Upper lobe of left lung (tissue), 6 donors: ENCODE measurements around the gene LRP4. TPM values are rescaled to one million over a fixed set of nuclear protein-coding genes. Genes with fewer than 3 reads are reported as not detected.

Source experiments
- ATAC-seq, 2 donors: fragments of 200-7000 bp; cut with Tn5 transposase; one replicate each; pipeline ENCODE4 v1.9.1; 2022; ENCODE audit warnings: mild to moderate bottlenecking in 2 of 2, moderate library complexity in 2 of 2; ENCODE audit not compliant: low FRiP score in 2 of 2
- DNase-seq, 2 donors: peaks; one replicate each; pipeline ENCODE4 v3.0.0-alpha.2; 2019 to 2020
- H3K27ac ChIP-seq, 4 donors: fragments of 200-600 bp; sonication (generic); one replicate each; pipeline ENCODE4 v1.5.1; 2016 to 2019
- H3K27me3 ChIP-seq, 4 donors: fragments of 200-600 bp; sonication (generic); one replicate each; pipeline ENCODE4 v1.5.1; 2017 to 2019
- H3K36me3 ChIP-seq, 4 donors: fragments of 200-600 bp; sonication (generic); one replicate each; pipeline ENCODE4 v1.5.1; 2016 to 2019
- H3K4me1 ChIP-seq, 4 donors: fragments of 200-600 bp; sonication (generic); one replicate each; pipeline ENCODE4 v1.5.1; 2018 to 2019
- H3K4me3 ChIP-seq, 4 donors: fragments of 200-600 bp; sonication (generic); one replicate each; pipeline ENCODE4 v1.5.1; 2017 to 2019; ENCODE audit warnings: mild to moderate bottlenecking in 2 of 4, moderate library complexity in 1 of 4
- H3K9me3 ChIP-seq, 4 donors: fragments of 200-600 bp; sonication (generic); one replicate each; pipeline ENCODE4 v1.5.1; 2018 to 2019
- CTCF ChIP-seq, 6 experiments: fragments of 450-650 bp in 4 of 6; fragments of 200-600 bp in 2 of 6; sonication (generic) in 2 of 6; IDR thresholded peaks; one replicate each; pipeline ENCODE4 v1.5.1; 2016 to 2019; ENCODE audit warnings: antibody characterized with exemption in 6 of 6
- EP300 ChIP-seq, 4 donors: sonication (generic); formaldehyde crosslinking; IDR thresholded peaks; one replicate each; pipeline ENCODE4 v1.5.1; 2017; ENCODE audit warnings: antibody characterized with exemption in 4 of 4, control low read depth in 2 of 4
- POLR2A ChIP-seq, 4 donors: fragments of 450-650 bp; IDR thresholded peaks; one replicate each; pipeline ENCODE4 v1.5.1; 2016 to 2017; ENCODE audit warnings: antibody characterized with exemption in 4 of 4, mild to moderate bottlenecking in 2 of 4
- POLR2AphosphoS5 ChIP-seq, 2 donors: sonication (generic); formaldehyde crosslinking; IDR thresholded peaks; one replicate each; pipeline ENCODE4 v1.5.1; 2017; ENCODE audit warnings: antibody characterized with exemption in 2 of 2
- WGBS, 2 donors: methylation state at CpG; one replicate each; pipeline ENCODE4 v1.1.5; 2017 to 2018; 5-methylcytosine and 5-hydroxymethylcytosine counted together
- total RNA-seq, 6 donors: library from RNA; depleted of rRNA in 4 of 6; stranded (reverse); fragments of >200 nt in 4 of 6; gene quantifications; one replicate each; pipeline versions ENCODE4 v1.1.0 to v1.2.1, GENCODE V29; 2016 to 2021
- donor health status: DM: no; HTN: no; CAD: no; lungs with moderate emphysema.
- donor health status: DM: no; HTN: yes; CAD: no; lungs with severe emphysema.

The LRP4 gene
- total RNA-seq, 6 donors from 2014 or later, result 2.6 to 8.8 (median 5.2) TPM

- TF ChIP-seq EP300 (IDR thresholded peaks at IDR 0.05), result no peak
- no peak for TF ChIP-seq POLR2AphosphoS5 (IDR thresholded peaks at IDR 0.05)
- no peak for TF ChIP-seq POLR2A (IDR thresholded peaks at IDR 0.05)
- TF ChIP-seq CTCF (IDR thresholded peaks at IDR 0.05), result no peak
- peaks cover 0 to 24% (median 9%) of the 10 kb centered on the region in 4 donors for H3K27me3 ChIP-seq
- no peak overlapping the region for H3K4me3 ChIP-seq
- 66 to 78% methylated on average over 7 of the region's 7 CpGs for WGBS, 2 donors
- no peak for DNase-seq
- no peaks in the 10 kb centered on the region for H3K9me3 ChIP-seq
- no peak overlapping the region for H3K27ac ChIP-seq
- H3K36me3 ChIP-seq, result no peaks in the 10 kb centered on the region
- peaks cover 21 to 43% (median 33%) of the 10 kb centered on the region in 4 donors for H3K4me1 ChIP-seq
- no peak for ATAC-seq
Observed at GRCh38 chr11:46914910-46915309, 3.4 kb downstream of the LRP4 start.

GRCh38 chr11:46914363-46914762, 4.0 kb downstream of the LRP4 start:
- Histone ChIP-seq H3K4me3 (no peak overlapping the region), H3K4me1 (peaks cover 21 to 40% (median 28%) of the 10 kb centered on the region in 4 donors), H3K27ac (no peak overlapping the region), H3K36me3 (no peaks in the 10 kb centered on the region), H3K27me3 (peaks cover 0 to 24% (median 9%) of the 10 kb centered on the region in 4 donors), H3K9me3 (no peaks in the 10 kb centered on the region)
- ATAC-seq (peak in 1 of 2 donors; percentile 20), DNase-seq (no peak)
- WGBS, 2 donors, result 56 to 61% methylated on average over 4 to 5 of the region's 5 CpGs
- TF ChIP-seq POLR2AphosphoS5 (IDR thresholded peaks at IDR 0.05) (peak in 1 of 2 donors; percentile 9), CTCF (IDR thresholded peaks at IDR 0.05) (no peak)

- DNase-seq, result no peak
- H3K27ac ChIP-seq, result no peak overlapping the region
- no peak overlapping the region for H3K4me3 ChIP-seq
- TF ChIP-seq POLR2AphosphoS5 (IDR thresholded peaks at IDR 0.05) (no peak), CTCF (IDR thresholded peaks at IDR 0.05) (no peak), POLR2A (IDR thresholded peaks at IDR 0.05) (no peak), EP300 (IDR thresholded peaks at IDR 0.05) (no peak)
- peaks cover 16 to 31% (median 23%) of the 10 kb centered on the region in 4 donors for H3K4me1 ChIP-seq
- H3K9me3 ChIP-seq, result no peaks in the 10 kb centered on the region
- H3K36me3 ChIP-seq, result no peaks in the 10 kb centered on the region
- ATAC-seq, result no peak
- H3K27me3 ChIP-seq, result peaks cover 0 to 21% (median 9%) of the 10 kb centered on the region in 4 donors
- WGBS, 2 donors, result 75 to 77% methylated on average over 3 of the region's 3 CpGs
Observed at GRCh38 chr11:46913484-46913883, 4.9 kb downstream of the LRP4 start.

- Histone ChIP-seq H3K4me3 (no peak overlapping the region), H3K9me3 (no peaks in the 10 kb centered on the region), H3K36me3 (no peaks in the 10 kb centered on the region), H3K4me1 (peaks cover 12 to 23% (median 18%) of the 10 kb centered on the region in 4 donors), H3K27me3 (peaks cover 0 to 15% (median 3%) of the 10 kb centered on the region in 4 donors), H3K27ac (no peak overlapping the region)
- no peak for ATAC-seq
- TF ChIP-seq EP300 (IDR thresholded peaks at IDR 0.05) (no peak), POLR2AphosphoS5 (IDR thresholded peaks at IDR 0.05) (no peak), POLR2A (IDR thresholded peaks at IDR 0.05) (no peak), CTCF (IDR thresholded peaks at IDR 0.05) (no peak)
- DNase-seq, result no peak
- WGBS, 2 donors, result 40 to 44% methylated on average over 10 to 13 of the region's 13 CpGs
Observed at GRCh38 chr11:46912526-46913150, 5.7 kb downstream of the LRP4 start.

GRCh38 chr11:46907606-46908005, 10.7 kb downstream of the LRP4 start:
- TF ChIP-seq CTCF (IDR thresholded peaks at IDR 0.05), result no peak
- H3K27ac ChIP-seq, result no peak overlapping the region
- H3K27me3 ChIP-seq, result no peaks in the 10 kb centered on the region
- DNase-seq (no peak), ATAC-seq (no peak)
- peaks cover 0 to 4% (median 2%) of the 10 kb centered on the region in 4 donors for H3K4me1 ChIP-seq
- H3K4me3 ChIP-seq, result no peak overlapping the region
- 92 to 97% methylated on average over 4 of the region's 4 CpGs for WGBS, 2 donors
- no peaks in the 10 kb centered on the region for H3K36me3 ChIP-seq
- H3K9me3 ChIP-seq, result no peaks in the 10 kb centered on the region
